GM13977 (cell line): ENCODE results near the gene CTRL.
A peak's percentile ranks its signal among the peaks of the same experiment; 100 is the strongest.

Experiments used
- DNase-seq: peaks from one replicate; pipeline ENCODE4 v3.0.0; 2012; ENCODE audit warnings: low spot score
- CTCF ChIP-seq: IDR thresholded peaks from 2 replicates; pipeline ENCODE4 v1.5.1; 2012; ENCODE audit warnings: mild to moderate bottlenecking, control low read depth; ENCODE audit not compliant: insufficient read depth; ENCODE audit errors: extremely low read depth, missing control alignments
- in situ Hi-C: fragments of 300-500 bp; cut with MboI; formaldehyde crosslinking; loops from one replicate; pipeline ENCODE4 v1.12.0; 2022; ENCODE audit warnings: low sequenced_read_pairs, low pct_unique_long_range_greater_than_20kb, mixed read lengths, inconsistent platforms; ENCODE audit not compliant: unreplicated experiment

The CTRL gene

GRCh38 chr16:67907397-67908180 is 24.1 kb downstream of the CTRL start:
- in situ Hi-C loops = loop anchor here (25.0 kb wide), 1 partner anchor 370 kb away; the partner anchor contains the start of gene RIPOR1
- TF ChIP-seq CTCF = no peak

GRCh38 chr16:67902831-67903230 is 28.8 kb downstream of the CTRL start:
- no peak for TF ChIP-seq CTCF
- in situ Hi-C loops = loop anchor here (25.0 kb wide), 1 partner anchor 366 kb away; the partner anchor contains the start of gene RIPOR1
- DNase-seq = no peak

More at GRCh38 chr16:67907397-67908180, 24.1 kb downstream of the CTRL start:
- no peak for DNase-seq

- TF ChIP-seq CTCF = no peak
- in situ Hi-C loops = loop anchor here (25.0 kb wide), 1 partner anchor 364 kb away; the partner anchor contains the start of gene RIPOR1
- no peak for DNase-seq
These were observed 29.9 kb downstream of the CTRL start for GRCh38 chr16:67901734-67902133.

- no peak for TF ChIP-seq CTCF
- DNase-seq = no peak
- in situ Hi-C loops = no loop called here
These were observed 34.4 kb downstream of the CTRL start for GRCh38 chr16:67897231-67897630.

GRCh38 chr16:67893743-67894399 is 37.8 kb downstream of the CTRL start:
- no peak for TF ChIP-seq CTCF
- DNase-seq = no peak
- in situ Hi-C loops = no loop called here

- in situ Hi-C loops = no loop called here
- TF ChIP-seq CTCF = no peak
- DNase-seq = peak; percentile 100
These were observed 38.5 kb downstream of the CTRL start, which contains the start of gene PSKH1 for GRCh38 chr16:67892899-67893742. PSKH1 (plus strand) TSS chr16:67893254; CDS start chr16:67908750, 15,496 bp downstream.
